ENCODE results near the gene TECTB.

The TECTB gene

DNA sequence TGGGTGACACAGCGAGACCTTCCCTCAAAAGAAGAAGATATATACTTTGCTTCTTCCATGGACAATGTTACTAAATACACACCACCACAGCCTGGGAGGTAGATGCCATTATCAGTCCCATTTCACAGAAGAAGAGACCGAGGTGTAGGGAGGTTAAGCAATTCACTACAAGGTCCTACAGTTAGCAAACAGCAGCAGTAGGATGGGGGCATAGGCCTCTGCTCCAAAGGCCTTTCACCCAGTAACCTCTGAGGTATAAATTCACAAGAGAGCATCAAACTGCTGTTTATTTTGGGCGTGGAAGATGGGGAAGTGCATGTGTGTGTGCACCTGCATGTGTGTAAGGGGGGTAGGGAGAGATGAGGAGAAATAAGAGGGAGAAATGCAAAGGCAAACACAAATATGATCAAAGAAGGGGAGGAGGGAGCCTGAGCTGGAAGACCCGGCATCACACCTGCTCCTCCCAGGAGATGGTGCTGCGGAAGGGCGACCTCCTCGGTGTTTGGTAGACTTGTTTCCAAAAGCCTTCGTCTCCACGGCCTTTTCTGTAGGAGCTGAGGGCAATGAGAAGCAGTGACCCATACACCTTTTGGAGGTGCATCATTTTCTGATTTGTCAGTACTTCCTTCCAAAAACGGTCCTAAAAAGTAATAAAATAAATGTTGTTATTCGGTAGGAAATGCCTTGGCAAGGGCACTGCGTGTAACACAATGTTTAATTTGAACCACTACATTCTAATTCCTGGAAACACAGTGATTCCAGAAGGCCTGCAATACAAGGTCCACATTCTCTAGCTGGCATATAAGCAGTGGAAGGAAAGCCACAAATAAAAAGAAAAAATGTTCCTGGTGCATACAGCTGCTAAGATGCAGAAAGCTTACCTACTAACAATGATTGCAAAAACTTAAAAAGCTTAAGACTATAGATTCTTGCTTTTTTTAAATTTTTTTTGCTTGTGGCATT lies 64.8 kb downstream of the TECTB start:
- no peak overlapping the region for H2AFZ ChIP-seq (ENCODE audit: low read depth, low read length)
- no peak overlapping the region for H3K9ac ChIP-seq (ENCODE audit: low read length)
- H3K36me3 ChIP-seq (replicated peaks; ENCODE audit: low read depth, low read length): no peaks in the 10 kb centered on the region
- no peaks in the 10 kb centered on the region for H3K4me1 ChIP-seq (ENCODE audit: low read length)
- H3K79me2 ChIP-seq (ENCODE audit: low read length): no peaks in the 10 kb centered on the region
- TF ChIP-seq CTCF (IDR thresholded peaks at IDR 0.05; ENCODE audit: low read depth, low read length) (no peak), EZH2phosphoT487 (IDR thresholded peaks at IDR 0.05; ENCODE audit: low read depth) (no peak)
- H3K4me2 ChIP-seq (ENCODE audit: low read length): no peak overlapping the region
- no peaks in the 10 kb centered on the region for H3K9me3 ChIP-seq (ENCODE audit: insufficient read depth, low read length)
- H3K27me3 ChIP-seq (ENCODE audit: low read depth, low read length): no peaks in the 10 kb centered on the region
- no peak overlapping the region for H3K4me3 ChIP-seq (ENCODE audit: low read length)
- H3K27ac ChIP-seq (ENCODE audit: low read length): no peak overlapping the region
- no peaks in the 10 kb centered on the region for H4K20me1 ChIP-seq (ENCODE audit: insufficient read depth, low read length)

DNA sequence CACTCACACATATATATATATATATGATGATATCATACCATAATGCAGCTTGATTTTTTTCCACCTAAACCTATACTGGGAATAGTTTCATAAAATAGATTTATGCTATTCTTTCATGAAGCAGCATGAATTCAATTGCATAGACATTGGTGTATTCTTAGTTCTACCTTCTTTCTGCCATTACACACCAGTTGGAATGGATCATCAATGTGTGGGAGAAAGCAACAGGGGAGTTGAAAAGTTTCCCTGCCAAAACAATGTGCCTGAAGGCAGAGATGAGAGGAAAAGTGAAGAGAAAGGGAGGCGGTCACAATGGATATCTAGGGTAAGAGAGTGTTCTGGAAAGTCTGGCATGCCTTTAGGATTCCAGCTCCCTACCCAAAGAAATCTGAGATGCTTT lies 65.6 kb downstream of the TECTB start:
- no peak overlapping the region for H3K27ac ChIP-seq (ENCODE audit: low read length)
- TF ChIP-seq CTCF (IDR thresholded peaks at IDR 0.05; ENCODE audit: low read depth, low read length) (no peak), EZH2phosphoT487 (IDR thresholded peaks at IDR 0.05; ENCODE audit: low read depth) (no peak)
- no peak overlapping the region for H3K4me3 ChIP-seq (ENCODE audit: low read length)
- H3K79me2 ChIP-seq (ENCODE audit: low read length): no peaks in the 10 kb centered on the region
- H2AFZ ChIP-seq (ENCODE audit: low read depth, low read length): no peak overlapping the region
- no peaks in the 10 kb centered on the region for H3K27me3 ChIP-seq (ENCODE audit: low read depth, low read length)
- no peak overlapping the region for H3K9ac ChIP-seq (ENCODE audit: low read length)
- H3K36me3 ChIP-seq (replicated peaks; ENCODE audit: low read depth, low read length): no peaks in the 10 kb centered on the region
- H3K9me3 ChIP-seq (ENCODE audit: insufficient read depth, low read length): no peaks in the 10 kb centered on the region
- no peak overlapping the region for H3K4me2 ChIP-seq (ENCODE audit: low read length)
- no peaks in the 10 kb centered on the region for H3K4me1 ChIP-seq (ENCODE audit: low read length)
- no peaks in the 10 kb centered on the region for H4K20me1 ChIP-seq (ENCODE audit: insufficient read depth, low read length)

GRCh38 chr10:112349521-112350085 lies 66.4 kb downstream of the TECTB start:
- no peaks in the 10 kb centered on the region for H3K27me3 ChIP-seq (ENCODE audit: low read depth, low read length)
- no peaks in the 10 kb centered on the region for H3K9me3 ChIP-seq (ENCODE audit: insufficient read depth, low read length)
- no peak overlapping the region for H3K4me2 ChIP-seq (ENCODE audit: low read length)
- H3K4me1 ChIP-seq (ENCODE audit: low read length): no peaks in the 10 kb centered on the region
- H3K4me3 ChIP-seq (ENCODE audit: low read length): no peak overlapping the region
- no peak overlapping the region for H3K27ac ChIP-seq (ENCODE audit: low read length)
- H2AFZ ChIP-seq (ENCODE audit: low read depth, low read length): no peak overlapping the region
- no peaks in the 10 kb centered on the region for H4K20me1 ChIP-seq (ENCODE audit: insufficient read depth, low read length)
- TF ChIP-seq EZH2phosphoT487 (IDR thresholded peaks at IDR 0.05; ENCODE audit: low read depth) (no peak), CTCF (IDR thresholded peaks at IDR 0.05; ENCODE audit: low read depth, low read length) (no peak)
- no peaks in the 10 kb centered on the region for H3K79me2 ChIP-seq (ENCODE audit: low read length)
- no peak overlapping the region for H3K9ac ChIP-seq (ENCODE audit: low read length)
- H3K36me3 ChIP-seq (replicated peaks; ENCODE audit: low read depth, low read length): no peaks in the 10 kb centered on the region

DNA sequence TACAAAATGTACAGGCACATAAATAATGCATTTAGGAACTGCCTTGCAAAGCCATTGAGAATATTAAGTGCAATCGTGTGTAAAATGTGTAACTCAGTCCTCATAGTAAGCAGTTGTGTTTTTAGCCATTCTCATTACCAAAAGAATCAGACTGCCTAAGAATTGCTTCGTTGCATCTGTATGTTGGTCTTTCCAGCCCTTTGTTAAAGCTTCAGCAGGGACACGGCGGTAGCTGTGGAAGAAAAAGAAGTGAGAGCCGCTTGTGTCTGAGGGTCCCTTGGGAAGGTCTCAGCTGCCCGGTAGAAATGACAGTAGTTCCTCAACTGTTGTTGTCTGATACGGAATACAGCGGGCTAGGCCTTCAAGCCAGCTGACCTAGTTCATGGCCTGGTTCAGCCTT lies 67.9 kb downstream of the TECTB start:
- no peak overlapping the region for H3K27ac ChIP-seq (ENCODE audit: low read length)
- no peaks in the 10 kb centered on the region for H3K79me2 ChIP-seq (ENCODE audit: low read length)
- no peak overlapping the region for H3K4me2 ChIP-seq (ENCODE audit: low read length)
- no peak overlapping the region for H3K9ac ChIP-seq (ENCODE audit: low read length)
- H3K27me3 ChIP-seq (ENCODE audit: low read depth, low read length): no peaks in the 10 kb centered on the region
- no peaks in the 10 kb centered on the region for H3K36me3 ChIP-seq (replicated peaks; ENCODE audit: low read depth, low read length)
- no peak overlapping the region for H3K4me3 ChIP-seq (ENCODE audit: low read length)
- H3K9me3 ChIP-seq (ENCODE audit: insufficient read depth, low read length): no peaks in the 10 kb centered on the region
- H4K20me1 ChIP-seq (ENCODE audit: insufficient read depth, low read length): no peaks in the 10 kb centered on the region
- H2AFZ ChIP-seq (ENCODE audit: low read depth, low read length): no peak overlapping the region
- no peaks in the 10 kb centered on the region for H3K4me1 ChIP-seq (ENCODE audit: low read length)
- TF ChIP-seq CTCF (IDR thresholded peaks at IDR 0.05; ENCODE audit: low read depth, low read length): no peak
- no peak for TF ChIP-seq EZH2phosphoT487 (IDR thresholded peaks at IDR 0.05; ENCODE audit: low read depth)

Data from OCI-LY3 (cell line).